Measurements from ENCODE around the gene CREM. TPM values are rescaled to one million over a fixed set of nuclear protein-coding genes. Genes with fewer than 3 reads are reported as not detected.

CREM gene
- total RNA-seq, 1 experiment from 2014 or later, result 24.7 TPM

GRCh38 chr10:35150308-35150707 is 23.7 kb downstream of the CREM start:
- H3K4me3 ChIP-seq (ENCODE audit: low read depth, low read length), result no peak overlapping the region
- Mint-ChIP-seq H3K36me3 (ENCODE audit: insufficient read depth, unreplicated experiment) (no peaks in the 10 kb centered on the region), H3K27me3 (ENCODE audit: insufficient read depth, unreplicated experiment) (no peaks in the 10 kb centered on the region), H3K9me3 (ENCODE audit: unreplicated experiment) (no peaks in the 10 kb centered on the region), H3K4me1 (ENCODE audit: low read depth, unreplicated experiment) (peaks cover 10% of the 10 kb centered on the region), H3K4me3 (ENCODE audit: unreplicated experiment) (no peak overlapping the region), H3K27ac (ENCODE audit: unreplicated experiment) (no peak overlapping the region)
- POLR2A ChIA-PET, result no interaction called here
- no peak for DNase-seq
- TF ChIP-seq CTCF (IDR thresholded peaks at IDR 0.05; ENCODE audit: insufficient read depth in 1 of 2, low read depth in 1 of 2, low read length in 1 of 2, severe bottlenecking in 1 of 2, unreplicated experiment in 1 of 2), result no peak
- BruUV-seq (replicated peaks), result no TSS peak
- no peaks in the 10 kb centered on the region for H3K9me3 ChIP-seq
- no peaks in the 10 kb centered on the region for H3K27me3 ChIP-seq (replicated peaks; ENCODE audit: control insufficient read depth, insufficient read depth, low read length)
- intact Hi-C loops (cut with micrococcal nuclease; ENCODE audit: unreplicated experiment), result no loop called here
- peaks cover 16% of the 10 kb centered on the region for H3K4me1 ChIP-seq
- CTCF ChIA-PET, result no interaction called here
- H3K36me3 ChIP-seq (ENCODE audit: control insufficient read depth, insufficient read depth, low read length), result no peaks in the 10 kb centered on the region

GRCh38 chr10:35152992-35153391 is 26.3 kb downstream of the CREM start:
- ChIA-PET POLR2A (interaction anchor here (1.1 kb wide), 1 partner anchor 11 kb away, joined by 4 read pairs; no protein-coding TSS in a partner anchor), CTCF (no interaction called here)
- no peaks in the 10 kb centered on the region for H3K36me3 ChIP-seq (ENCODE audit: control insufficient read depth, insufficient read depth, low read length)
- peaks cover 16% of the 10 kb centered on the region for H3K4me1 ChIP-seq
- no TSS peak for BruUV-seq (replicated peaks)
- H3K27me3 ChIP-seq (replicated peaks; ENCODE audit: control insufficient read depth, insufficient read depth, low read length), result no peaks in the 10 kb centered on the region
- Mint-ChIP-seq H3K4me1 (ENCODE audit: low read depth, unreplicated experiment) (peaks cover 10% of the 10 kb centered on the region), H3K36me3 (ENCODE audit: insufficient read depth, unreplicated experiment) (no peaks in the 10 kb centered on the region), H3K27ac (ENCODE audit: unreplicated experiment) (no peak overlapping the region), H3K27me3 (ENCODE audit: insufficient read depth, unreplicated experiment) (no peaks in the 10 kb centered on the region), H3K9me3 (ENCODE audit: unreplicated experiment) (no peaks in the 10 kb centered on the region), H3K4me3 (ENCODE audit: unreplicated experiment) (no peak overlapping the region)
- H3K4me3 ChIP-seq (ENCODE audit: low read depth, low read length), result no peak overlapping the region
- intact Hi-C loops (cut with micrococcal nuclease; ENCODE audit: unreplicated experiment), result no loop called here
- no peak for TF ChIP-seq CTCF (IDR thresholded peaks at IDR 0.05; ENCODE audit: insufficient read depth in 1 of 2, low read depth in 1 of 2, low read length in 1 of 2, severe bottlenecking in 1 of 2, unreplicated experiment in 1 of 2)
- H3K9me3 ChIP-seq, result no peaks in the 10 kb centered on the region
- no peak for DNase-seq

GRCh38 chr10:35153716-35154115 is 27.1 kb downstream of the CREM start:
- intact Hi-C loops (cut with micrococcal nuclease; ENCODE audit: unreplicated experiment), result no loop called here
- Mint-ChIP-seq H3K27me3 (ENCODE audit: insufficient read depth, unreplicated experiment) (no peaks in the 10 kb centered on the region), H3K9me3 (ENCODE audit: unreplicated experiment) (no peaks in the 10 kb centered on the region), H3K4me3 (ENCODE audit: unreplicated experiment) (no peak overlapping the region), H3K27ac (ENCODE audit: unreplicated experiment) (no peak overlapping the region), H3K36me3 (ENCODE audit: insufficient read depth, unreplicated experiment) (no peaks in the 10 kb centered on the region), H3K4me1 (ENCODE audit: low read depth, unreplicated experiment) (peaks cover 10% of the 10 kb centered on the region)
- Histone ChIP-seq H3K9me3 (no peaks in the 10 kb centered on the region), H3K4me3 (ENCODE audit: low read depth, low read length) (no peak overlapping the region), H3K4me1 (peaks cover 16% of the 10 kb centered on the region), H3K36me3 (ENCODE audit: control insufficient read depth, insufficient read depth, low read length) (no peaks in the 10 kb centered on the region), H3K27me3 (replicated peaks; ENCODE audit: control insufficient read depth, insufficient read depth, low read length) (no peaks in the 10 kb centered on the region)
- DNase-seq, result no peak
- ChIA-PET POLR2A (no interaction called here), CTCF (no interaction called here)
- no peak for TF ChIP-seq CTCF (IDR thresholded peaks at IDR 0.05; ENCODE audit: insufficient read depth in 1 of 2, low read depth in 1 of 2, low read length in 1 of 2, severe bottlenecking in 1 of 2, unreplicated experiment in 1 of 2)
- no TSS peak for BruUV-seq (replicated peaks)

Data from Caco-2 (cell line).